ENCODE results near the gene MTREX.

Gene MTREX

DNA sequence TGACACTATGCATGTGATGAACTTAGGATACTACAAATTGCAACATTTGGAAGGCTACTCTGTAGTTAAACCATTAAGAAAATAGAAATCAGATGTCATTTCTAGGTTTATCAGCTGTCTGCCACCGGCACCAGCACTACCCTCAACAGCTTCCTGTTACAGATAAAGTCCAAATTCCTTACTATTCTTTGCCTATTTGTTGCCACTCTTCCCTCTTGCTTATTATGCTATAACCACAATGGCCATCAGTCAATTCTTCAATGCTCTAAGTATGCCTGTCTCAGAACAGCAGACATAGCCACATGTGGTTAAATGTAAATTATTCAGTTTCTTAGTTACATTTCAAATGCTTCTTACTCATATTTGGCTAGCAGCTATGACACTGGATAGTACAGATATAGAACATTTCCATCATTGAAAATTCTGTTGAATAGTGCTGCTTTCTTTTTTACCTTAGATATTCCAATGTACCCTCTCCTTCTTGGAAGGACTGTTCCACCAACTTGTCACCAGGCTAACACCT is 21.3 kb upstream of the MTREX start:
- TF ChIP-seq POLR2AphosphoS5 (IDR thresholded peaks at IDR 0.05; ENCODE audit: low read depth, low read length) (no peak), SIN3A (IDR thresholded peaks at IDR 0.05; ENCODE audit: borderline replicate concordance, insufficient read depth, low read length) (no peak), FOXP2 (optimal IDR thresholded peaks at IDR 0.05; ENCODE audit: borderline replicate concordance, extremely low read depth, extremely low read length, insufficient read depth) (no peak)

DNA sequence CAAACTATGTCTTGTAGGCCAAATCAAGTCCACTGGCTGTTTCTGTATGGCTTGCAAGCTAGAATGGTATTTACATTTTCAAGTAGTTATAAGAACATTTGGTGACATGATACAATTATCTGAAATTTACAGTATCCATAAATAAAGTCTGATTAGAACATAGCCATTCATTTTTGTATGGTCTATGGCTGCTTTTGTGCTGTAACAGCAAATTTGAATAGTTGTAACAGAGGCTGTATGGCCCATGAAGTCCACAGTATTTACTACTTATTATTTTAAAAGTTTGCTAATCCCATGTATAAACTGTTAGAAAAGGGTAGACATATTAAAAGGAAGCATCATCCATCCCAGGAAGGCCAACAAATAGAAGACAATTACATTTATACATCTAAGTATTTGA is 18.0 kb upstream of the MTREX start:
- no peak for TF ChIP-seq FOXP2 (optimal IDR thresholded peaks at IDR 0.05; ENCODE audit: borderline replicate concordance, extremely low read depth, extremely low read length, insufficient read depth)
- no peak for TF ChIP-seq REST (IDR thresholded peaks at IDR 0.05; ENCODE audit: insufficient read depth in 1 of 2, low read depth in 2 of 2, low read length in 2 of 2)
- TF ChIP-seq TAF1 (IDR thresholded peaks at IDR 0.05; ENCODE audit: borderline replicate concordance, insufficient read depth, low read length) = no peak
- TF ChIP-seq SIN3A (IDR thresholded peaks at IDR 0.05; ENCODE audit: borderline replicate concordance, insufficient read depth, low read length) = no peak
- no peak for TF ChIP-seq POLR2AphosphoS5 (IDR thresholded peaks at IDR 0.05; ENCODE audit: low read depth, low read length)

GRCh38 chr5:55290991-55291390 is 16.8 kb upstream of the MTREX start:
- no peak for TF ChIP-seq FOXP2 (optimal IDR thresholded peaks at IDR 0.05; ENCODE audit: borderline replicate concordance, extremely low read depth, extremely low read length, insufficient read depth)
- TF ChIP-seq POLR2AphosphoS5 (IDR thresholded peaks at IDR 0.05; ENCODE audit: low read depth, low read length) = no peak
- no peak for TF ChIP-seq SIN3A (IDR thresholded peaks at IDR 0.05; ENCODE audit: borderline replicate concordance, insufficient read depth, low read length)
- TF ChIP-seq TAF1 (IDR thresholded peaks at IDR 0.05; ENCODE audit: borderline replicate concordance, insufficient read depth, low read length) = no peak
- no peak for TF ChIP-seq REST (IDR thresholded peaks at IDR 0.05; ENCODE audit: insufficient read depth in 1 of 2, low read depth in 2 of 2, low read length in 2 of 2)

GRCh38 chr5:55294935-55295334 is 12.9 kb upstream of the MTREX start:
- no peak for TF ChIP-seq REST (IDR thresholded peaks at IDR 0.05; ENCODE audit: insufficient read depth in 1 of 2, low read depth in 2 of 2, low read length in 2 of 2)
- no peak for TF ChIP-seq POLR2AphosphoS5 (IDR thresholded peaks at IDR 0.05; ENCODE audit: low read depth, low read length)

DNA sequence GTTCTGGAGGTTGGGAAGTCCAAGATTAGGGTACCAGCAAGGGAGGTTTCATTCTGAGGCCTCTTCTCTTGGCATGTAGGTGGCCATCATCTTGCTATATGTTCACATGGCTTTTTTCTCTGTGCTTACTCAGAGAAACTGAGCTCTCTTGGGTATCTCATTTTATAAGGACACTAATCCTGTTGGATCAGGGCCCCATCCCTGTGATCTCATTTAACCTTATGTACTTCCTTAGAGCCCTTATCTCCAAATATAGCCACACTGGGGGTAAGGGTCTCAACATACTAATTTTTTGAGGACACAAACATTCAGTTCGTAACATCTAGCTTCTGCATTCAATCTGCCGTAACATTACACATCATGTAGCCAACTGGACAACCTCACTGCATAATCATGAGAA is 6.9 kb upstream of the MTREX start:
- TF ChIP-seq REST (IDR thresholded peaks at IDR 0.05; ENCODE audit: insufficient read depth in 1 of 2, low read depth in 2 of 2, low read length in 2 of 2) (no peak), SIN3A (IDR thresholded peaks at IDR 0.05; ENCODE audit: borderline replicate concordance, insufficient read depth, low read length) (no peak), FOXP2 (optimal IDR thresholded peaks at IDR 0.05; ENCODE audit: borderline replicate concordance, extremely low read depth, extremely low read length, insufficient read depth) (no peak), POLR2AphosphoS5 (IDR thresholded peaks at IDR 0.05; ENCODE audit: low read depth, low read length) (no peak), TAF1 (IDR thresholded peaks at IDR 0.05; ENCODE audit: borderline replicate concordance, insufficient read depth, low read length) (no peak)
